Panc1 (cell line): ENCODE measurements around the gene ZNF333. TPM values are rescaled to one million over a fixed set of nuclear protein-coding genes. Genes with fewer than 3 reads are reported as not detected.
"Not testable (repeated sequence)": the region's sequence is repeated elsewhere in the genome, so short reads cannot be mapped to it uniquely, and the experiment has no call there.

Source experiments
- ATAC-seq: fragments of 200-7000 bp; cut with Tn5 transposase; 2 replicates; pipeline ENCODE4 v1.9.1; 2020; ENCODE audit warnings: mild to moderate bottlenecking, moderate library complexity
- BruUV-seq: library from RNA; stranded (reverse); fragments of 400-500 nt; replicated peaks from 2 replicates; lab custom pipeline; 2021; lab: Mats Ljungman, UMichigan
- CTCF ChIA-PET: fragments of 300-600 bp; sonication (Branson Sonifier 250); formaldehyde crosslinking; loops from one replicate; lab custom pipeline; 2022; ENCODE audit warnings: antibody characterized with exemption; lab: Charles Lee
- POLR2A ChIA-PET: fragments of 300-600 bp; sonication (Branson Sonifier 250); formaldehyde crosslinking; loops from one replicate; lab custom pipeline; 2022; ENCODE audit warnings: antibody characterized with exemption; lab: Charles Lee
- DNase-seq: peaks from one replicate; pipeline ENCODE4 v3.0.0-alpha.2; 2010; ENCODE audit warnings: low read depth, low spot score
- H3K27ac ChIP-seq: 2 replicates; pipeline ENCODE4 v1.5.1; 2011; ENCODE audit warnings: mild to moderate bottlenecking, low read length, inconsistent platforms
- H3K27me3 ChIP-seq: fragments of 200-500 bp; sonication (Bioruptor generic); 2 replicates; pipeline ENCODE4 v1.6.0; 2014; ENCODE audit warnings: low read length, inconsistent platforms; ENCODE audit not compliant: control insufficient read depth, insufficient read depth
- H3K36me3 ChIP-seq: fragments of 200-500 bp; sonication (Bioruptor generic); 2 replicates; pipeline ENCODE4 v1.5.1; 2014; ENCODE audit warnings: inconsistent platforms, mild to moderate bottlenecking, low read length, moderate library complexity; ENCODE audit not compliant: control insufficient read depth, insufficient read depth
- H3K4me1 ChIP-seq: 2 replicates; pipeline ENCODE4 v1.5.1; 2011; ENCODE audit warnings: inconsistent platforms, mild to moderate bottlenecking, low read length, moderate library complexity; ENCODE audit not compliant: control insufficient read depth, insufficient read depth
- H3K4me3 ChIP-seq, 2 experiments: 2 replicates each; pipeline ENCODE4 v1.5.1; 2011 to 2012; ENCODE audit warnings: low read depth in 2 of 2, low read length in 2 of 2, mild to moderate bottlenecking in 2 of 2, inconsistent platforms in 1 of 2, moderate library complexity in 1 of 2
- H3K9me3 ChIP-seq: fragments of 200-500 bp; sonication (Bioruptor generic); 2 replicates; pipeline ENCODE4 v1.5.1; 2014; ENCODE audit warnings: low read depth, mild to moderate bottlenecking, inconsistent platforms, low read length, moderate library complexity; ENCODE audit not compliant: control insufficient read depth, insufficient read depth
- CTCF ChIP-seq: fragments of 450-650 bp; IDR thresholded peaks from 2 replicates; pipeline ENCODE4 v1.5.1; 2017; ENCODE audit warnings: mild to moderate bottlenecking
- POLR2AphosphoS5 ChIP-seq: IDR thresholded peaks from 2 replicates; pipeline ENCODE4 v1.6.1; 2012; ENCODE audit warnings: mild to moderate bottlenecking, low read depth, low read length, moderate library complexity
- REST ChIP-seq, 2 experiments: IDR thresholded peaks; 2 replicates each; pipeline ENCODE4 v1.6.1; 2011 to 2012; ENCODE audit warnings: low read depth in 2 of 2, control low read depth in 1 of 2, low read length in 1 of 2, mild to moderate bottlenecking in 1 of 2, moderate library complexity in 1 of 2; ENCODE audit not compliant: insufficient read depth in 1 of 2
- SIN3A ChIP-seq: IDR thresholded peaks from 2 replicates; pipeline ENCODE4 v1.6.1; 2012; ENCODE audit warnings: low read depth, mild to moderate bottlenecking, low read length, moderate library complexity, borderline replicate concordance; ENCODE audit not compliant: insufficient read depth
- TCF7L2 ChIP-seq: IDR thresholded peaks from 2 replicates; pipeline ENCODE4 v1.6.1; 2011; ENCODE audit warnings: mild to moderate bottlenecking, low read depth, low read length, inconsistent platforms
- in situ Hi-C: cut with HindIII; loops from 2 replicates; pipeline ENCODE4 v1.10.0; 2016; ENCODE audit warnings: low sequenced_read_pairs, low pct_unique_long_range_greater_than_20kb
- intact Hi-C: fragments of 100-400 bp; cut with micrococcal nuclease; formaldehyde crosslinking; loops from one replicate; pipeline ENCODE4 v1.10.0; 2022; ENCODE audit not compliant: unreplicated experiment
- total RNA-seq: library from RNA; stranded (reverse); gene quantifications from one replicate; pipeline ENCODE4 v1.2.1, GENCODE V29; 2021; ENCODE audit not compliant: unreplicated experiment

ZNF333 gene
- total RNA-seq, 1 experiment from 2014 or later: 9.2 TPM

GRCh38 chr19:14772467-14772866 is 82.6 kb downstream of the ZNF333 start (continued):
- TF ChIP-seq POLR2AphosphoS5: no peak

GRCh38 chr19:14772995-14773394 is 83.1 kb downstream of the ZNF333 start:
- Histone ChIP-seq H3K4me1 (no peaks in the 10 kb centered on the region), H3K36me3 (no peaks in the 10 kb centered on the region; the same call in 1 of the 2 replicates), H3K27me3 (no peaks in the 10 kb centered on the region), H3K9me3 (no peaks in the 10 kb centered on the region), H3K4me3 (no peak overlapping the region), H3K27ac (no peak overlapping the region)
- intact Hi-C loops: no loop called here
- CTCF ChIA-PET: no interaction called here
- no TSS peak for BruUV-seq
- ATAC-seq (no peak), DNase-seq (no peak)
- TF ChIP-seq TCF7L2 (no peak), SIN3A (no peak), CTCF (no peak), POLR2AphosphoS5 (no peak), REST (IDR thresholded peaks at IDR 0.05; ENCODE audit: insufficient read depth in 1 of 2, low read depth in 2 of 2, low read length in 1 of 2) (no peak)
- in situ Hi-C loops: no loop called here
- POLR2A ChIA-PET: no interaction called here

- H3K36me3 ChIP-seq, H3K9me3 ChIP-seq, DNase-seq, intact Hi-C loops, CTCF ChIA-PET, BruUV-seq, in situ Hi-C loops, H3K4me1 ChIP-seq, H3K27ac ChIP-seq, POLR2A ChIA-PET, ATAC-seq, H3K27me3 ChIP-seq, H3K4me3 ChIP-seq: not testable (repeated sequence)
Observed at GRCh38 chr19:14773722-14774121, 83.9 kb downstream of the ZNF333 start.

- Histone ChIP-seq H3K4me3 (no peak overlapping the region), H3K4me1 (no peaks in the 10 kb centered on the region), H3K27me3 (no peaks in the 10 kb centered on the region), H3K9me3 (no peaks in the 10 kb centered on the region), H3K27ac (no peak overlapping the region), H3K36me3 (no peaks in the 10 kb centered on the region; the same call in 1 of the 2 replicates)
- TF ChIP-seq REST (IDR thresholded peaks at IDR 0.05; ENCODE audit: insufficient read depth in 1 of 2, low read depth in 2 of 2, low read length in 1 of 2) (no peak), CTCF (no peak), SIN3A (no peak), TCF7L2 (no peak), POLR2AphosphoS5 (no peak)
- in situ Hi-C loops: no loop called here
- no TSS peak for BruUV-seq
- CTCF ChIA-PET: no interaction called here
- intact Hi-C loops: no loop called here
- ATAC-seq (no peak), DNase-seq (no peak)
- POLR2A ChIA-PET: no interaction called here
Observed at GRCh38 chr19:14774373-14774772, 84.5 kb downstream of the ZNF333 start.
